ENCODE data around the gene HP. TPM values are rescaled to one million over a fixed set of nuclear protein-coding genes. Genes with fewer than 3 reads are reported as not detected.

Gene HP
- total RNA-seq, 4 donors from 2014 or later = 1.1 to 6.1 (median 1.3) TPM; not detected in 1

DNA sequence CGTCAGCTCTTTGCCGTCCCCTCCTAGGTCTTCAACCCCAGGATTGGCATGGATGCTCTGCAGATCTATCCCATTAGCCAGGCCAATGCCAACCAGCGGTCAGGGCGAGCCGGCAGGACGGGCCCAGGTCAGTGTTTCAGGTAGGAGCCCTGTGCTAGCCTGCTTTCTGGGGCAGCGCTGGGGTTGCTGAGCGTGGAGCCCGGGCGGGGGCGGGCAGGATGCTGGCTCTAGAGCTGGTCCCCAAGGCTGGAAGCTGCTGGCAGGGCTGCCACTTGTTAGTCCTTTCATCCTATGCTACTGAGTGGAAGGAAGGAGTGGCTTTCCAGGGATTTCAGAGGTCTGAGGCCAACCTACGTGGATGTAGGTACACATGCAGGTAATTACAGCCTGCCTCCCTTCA lies 51.7 kb downstream of the HP start:
- DNase-seq (ENCODE audit: extremely low spot score) = no peak
- TF ChIP-seq, protein P1, sequence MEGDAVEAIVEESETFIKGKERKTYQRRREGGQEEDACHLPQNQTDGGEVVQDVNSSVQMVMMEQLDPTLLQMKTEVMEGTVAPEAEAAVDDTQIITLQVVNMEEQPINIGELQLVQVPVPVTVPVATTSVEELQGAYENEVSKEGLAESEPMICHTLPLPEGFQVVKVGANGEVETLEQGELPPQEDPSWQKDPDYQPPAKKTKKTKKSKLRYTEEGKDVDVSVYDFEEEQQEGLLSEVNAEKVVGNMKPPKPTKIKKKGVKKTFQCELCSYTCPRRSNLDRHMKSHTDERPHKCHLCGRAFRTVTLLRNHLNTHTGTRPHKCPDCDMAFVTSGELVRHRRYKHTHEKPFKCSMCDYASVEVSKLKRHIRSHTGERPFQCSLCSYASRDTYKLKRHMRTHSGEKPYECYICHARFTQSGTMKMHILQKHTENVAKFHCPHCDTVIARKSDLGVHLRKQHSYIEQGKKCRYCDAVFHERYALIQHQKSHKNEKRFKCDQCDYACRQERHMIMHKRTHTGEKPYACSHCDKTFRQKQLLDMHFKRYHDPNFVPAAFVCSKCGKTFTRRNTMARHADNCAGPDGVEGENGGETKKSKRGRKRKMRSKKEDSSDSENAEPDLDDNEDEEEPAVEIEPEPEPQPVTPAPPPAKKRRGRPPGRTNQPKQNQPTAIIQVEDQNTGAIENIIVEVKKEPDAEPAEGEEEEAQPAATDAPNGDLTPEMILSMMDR (IDR thresholded peaks at IDR 0.05) = no peak
- no peak for TF ChIP-seq EP300 (IDR thresholded peaks at IDR 0.05)
- no peak for TF ChIP-seq POLR2AphosphoS5 (IDR thresholded peaks at IDR 0.05)
- TF ChIP-seq POLR2A (IDR thresholded peaks at IDR 0.05; ENCODE audit: low read depth) = no peak
- Histone ChIP-seq H3K36me3 (peaks cover 100% of the 10 kb centered on the region in 4 donors), H3K27ac (replicated peaks in 1 of 4) (no peak overlapping the region), H3K4me3 (no peak overlapping the region), H3K27me3 (no peaks in the 10 kb centered on the region), H3K9me3 (no peaks in the 10 kb centered on the region), H3K4me1 (no peaks in the 10 kb centered on the region)
- intact Hi-C loops (cut with DNase I) = no loop called here
- 96% methylated on average over 10 of the region's 12 CpGs for WGBS

DNA sequence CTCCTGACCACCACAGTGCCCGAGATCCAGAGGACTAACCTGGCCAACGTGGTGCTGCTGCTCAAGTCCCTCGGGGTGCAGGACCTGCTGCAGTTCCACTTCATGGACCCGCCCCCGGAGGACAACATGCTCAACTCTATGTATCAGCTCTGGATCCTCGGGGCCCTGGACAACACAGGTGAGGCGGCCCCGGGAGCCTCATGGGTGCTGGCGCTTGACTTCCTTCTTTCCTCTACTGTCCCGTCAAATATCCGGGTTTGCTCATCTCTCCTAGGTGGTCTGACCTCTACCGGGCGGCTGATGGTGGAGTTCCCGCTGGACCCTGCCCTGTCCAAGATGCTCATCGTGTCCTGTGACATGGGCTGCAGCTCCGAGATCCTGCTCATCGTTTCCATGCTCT lies 53.1 kb downstream of the HP start:
- H3K36me3 ChIP-seq = peaks cover 100% of the 10 kb centered on the region in 4 donors
- H3K4me1 ChIP-seq = no peaks in the 10 kb centered on the region

DNA sequence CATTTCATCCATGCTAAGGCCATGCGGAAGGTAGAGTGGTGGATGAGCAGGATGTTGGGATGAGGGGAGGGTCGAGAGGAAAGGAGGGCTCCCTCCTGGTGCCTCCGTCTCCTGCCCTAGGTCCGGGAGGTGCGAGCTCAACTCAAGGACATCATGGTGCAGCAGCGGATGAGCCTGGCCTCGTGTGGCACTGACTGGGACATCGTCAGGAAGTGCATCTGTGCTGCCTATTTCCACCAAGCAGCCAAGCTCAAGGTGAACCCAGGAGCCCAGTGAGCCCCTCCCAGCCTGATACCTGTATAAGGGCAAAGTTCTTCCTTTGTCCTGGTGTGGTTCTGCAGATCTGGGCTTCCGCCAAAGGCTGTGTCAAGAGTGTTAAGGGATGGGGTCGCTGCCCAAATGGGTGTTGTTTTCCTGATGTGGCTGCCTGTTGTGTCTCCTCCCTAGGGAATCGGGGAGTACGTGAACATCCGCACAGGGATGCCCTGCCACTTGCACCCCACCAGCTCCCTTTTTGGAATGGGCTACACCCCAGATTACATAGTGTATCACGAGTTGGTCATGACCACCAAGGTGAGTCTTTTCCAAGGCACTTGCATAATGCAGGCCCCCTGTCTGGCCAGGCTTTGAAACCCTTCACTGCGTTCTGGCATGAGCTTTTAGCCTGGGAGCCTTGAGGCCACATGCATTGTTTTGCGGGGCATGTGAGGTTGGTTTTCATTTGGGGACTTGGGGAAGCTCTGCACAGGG lies 54.2 kb downstream of the HP start:
- H3K4me3 ChIP-seq = no peak overlapping the region
- WGBS = 91% methylated on average over 14 of the region's 16 CpGs
- H3K36me3 ChIP-seq = peaks cover 95 to 100% (median 98%) of the 10 kb centered on the region in 4 donors
- TF ChIP-seq POLR2A (IDR thresholded peaks at IDR 0.05; ENCODE audit: low read depth) (no peak), EP300 (IDR thresholded peaks at IDR 0.05) (no peak), POLR2AphosphoS5 (IDR thresholded peaks at IDR 0.05) (no peak)
- TF ChIP-seq, protein P1 (IDR thresholded peaks at IDR 0.05) = no peak
- H3K27ac ChIP-seq (replicated peaks in 1 of 4) = no peak overlapping the region
- H3K9me3 ChIP-seq = no peaks in the 10 kb centered on the region
- no peaks in the 10 kb centered on the region for H3K4me1 ChIP-seq
- DNase-seq (ENCODE audit: extremely low spot score) = no peak
- intact Hi-C loops (cut with DNase I) = no loop called here
- no peaks in the 10 kb centered on the region for H3K27me3 ChIP-seq

More for the DNA sequence above, 53.1 kb downstream of the HP start:
- TF ChIP-seq POLR2AphosphoS5 (IDR thresholded peaks at IDR 0.05) (no peak), POLR2A (IDR thresholded peaks at IDR 0.05; ENCODE audit: low read depth) (no peak)
- H3K4me3 ChIP-seq = no peak overlapping the region
- DNase-seq (ENCODE audit: extremely low spot score) = no peak
- intact Hi-C loops (cut with DNase I) = no loop called here
- H3K27me3 ChIP-seq = no peaks in the 10 kb centered on the region
- H3K27ac ChIP-seq (replicated peaks in 1 of 4) = no peak overlapping the region
- WGBS = 90% methylated on average over 17 of the region's 17 CpGs
- no peaks in the 10 kb centered on the region for H3K9me3 ChIP-seq

- intact Hi-C loops (cut with DNase I) = no loop called here
- H3K9me3 ChIP-seq = no peaks in the 10 kb centered on the region
- 93% methylated on average over 12 of the region's 12 CpGs for WGBS
- no peaks in the 10 kb centered on the region for H3K27me3 ChIP-seq
- no peak for DNase-seq (ENCODE audit: extremely low spot score)
- H3K27ac ChIP-seq (replicated peaks in 1 of 4) = no peak overlapping the region
- TF ChIP-seq EP300 (IDR thresholded peaks at IDR 0.05) (no peak), POLR2A (IDR thresholded peaks at IDR 0.05; ENCODE audit: low read depth) (no peak), POLR2AphosphoS5 (IDR thresholded peaks at IDR 0.05) (no peak)
- TF ChIP-seq, protein P1 (IDR thresholded peaks at IDR 0.05) = no peak
- no peaks in the 10 kb centered on the region for H3K4me1 ChIP-seq
- H3K4me3 ChIP-seq = no peak overlapping the region
- peaks cover 87 to 96% (median 92%) of the 10 kb centered on the region in 4 donors for H3K36me3 ChIP-seq
These were observed 55.0 kb downstream of the HP start for GRCh38 chr16:72109300-72109699.

DNA sequence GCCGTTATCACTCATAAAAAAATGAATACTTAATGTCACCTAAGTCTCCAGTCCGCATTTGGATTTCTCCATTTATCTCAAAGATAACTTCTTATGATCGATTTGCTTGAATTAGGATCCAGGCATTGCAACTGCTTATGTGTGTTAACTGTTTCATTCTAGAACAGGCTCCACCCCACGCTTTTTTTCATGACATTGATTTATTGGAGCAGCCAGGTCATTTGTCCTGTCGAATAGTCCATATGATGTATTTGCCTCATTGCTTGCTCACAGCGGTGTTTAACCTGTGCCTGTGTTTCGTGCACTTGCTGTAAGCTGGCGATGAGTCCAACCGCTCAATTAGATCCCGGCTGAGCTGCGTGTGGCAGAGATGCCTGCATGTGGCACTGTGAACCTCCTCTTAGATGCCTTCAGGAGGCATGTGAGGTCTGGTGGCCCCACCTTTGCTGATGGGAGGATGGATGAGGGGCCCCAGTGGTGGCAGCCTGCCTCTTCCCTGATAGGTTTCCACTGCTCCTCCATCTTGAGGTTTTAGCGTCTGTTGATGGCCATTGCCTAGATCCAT lies 55.7 kb downstream of the HP start:
- intact Hi-C loops (cut with DNase I) = no loop called here
- Histone ChIP-seq H3K4me1 (no peaks in the 10 kb centered on the region), H3K4me3 (no peak overlapping the region), H3K9me3 (no peaks in the 10 kb centered on the region), H3K36me3 (peaks cover 80 to 89% (median 85%) of the 10 kb centered on the region in 4 donors), H3K27me3 (no peaks in the 10 kb centered on the region), H3K27ac (replicated peaks in 1 of 4) (no peak overlapping the region)
- no peak for DNase-seq (ENCODE audit: extremely low spot score)
- WGBS = 92% methylated on average over 12 of the region's 12 CpGs
- TF ChIP-seq, protein P1 (IDR thresholded peaks at IDR 0.05) = no peak
- TF ChIP-seq POLR2AphosphoS5 (IDR thresholded peaks at IDR 0.05) (no peak), POLR2A (IDR thresholded peaks at IDR 0.05; ENCODE audit: low read depth) (no peak), EP300 (IDR thresholded peaks at IDR 0.05) (no peak)

Data from esophagus muscularis mucosa (tissue), 4 donors.